Tibial nerve (tissue), 4 donors: ENCODE measurements around the gene BRIP1. TPM values are rescaled to one million over a fixed set of nuclear protein-coding genes. Genes with fewer than 3 reads are reported as not detected.

Experiments
- DNase-seq, 2 donors: peaks; one replicate each; pipeline ENCODE4 v3.0.0-alpha.2; 2019; ENCODE audit warnings: low spot score in 2 of 2
- H3K27ac ChIP-seq, 4 donors: fragments of 200-600 bp; sonication (generic) in 3 of 4; one replicate each; pipeline ENCODE4 v1.5.1; 2017 to 2019; ENCODE audit warnings: mild to moderate bottlenecking in 1 of 4
- H3K27me3 ChIP-seq, 2 donors: fragments of 200-600 bp; sonication (generic) in 1 of 2; one replicate each; pipeline versions ENCODE4 v1.5.1 to v1.6.0; 2017 to 2019
- H3K36me3 ChIP-seq, 3 donors: fragments of 200-600 bp; sonication (generic); one replicate each; pipeline ENCODE4 v1.5.1; 2018 to 2019
- H3K4me1 ChIP-seq, 4 donors: fragments of 200-600 bp; sonication (generic) in 3 of 4; one replicate each; pipeline ENCODE4 v1.5.1; 2017 to 2019
- H3K4me3 ChIP-seq, 4 donors: fragments of 200-600 bp; sonication (generic) in 3 of 4; one replicate each; pipeline ENCODE4 v1.5.1; 2017 to 2019; ENCODE audit warnings: mild to moderate bottlenecking in 1 of 4, moderate library complexity in 1 of 4
- H3K9me3 ChIP-seq, 4 donors: fragments of 200-600 bp; sonication (generic) in 3 of 4; one replicate each; pipeline ENCODE4 v1.5.1; 2017 to 2019
- CTCF ChIP-seq, 5 experiments: fragments of 200-600 bp in 3 of 5; fragments of 450-650 bp in 2 of 5; sonication (generic) in 3 of 5; IDR thresholded peaks; one replicate each; pipeline ENCODE4 v1.5.1; 2016 to 2019; ENCODE audit warnings: antibody characterized with exemption in 5 of 5, mild to moderate bottlenecking in 3 of 5, moderate library complexity in 2 of 5
- EP300 ChIP-seq, 2 donors: sonication (generic); formaldehyde crosslinking; IDR thresholded peaks; one replicate each; pipeline ENCODE4 v1.6.1; 2017; ENCODE audit warnings: antibody characterized with exemption in 2 of 2, mild to moderate bottlenecking in 1 of 2
- POLR2A ChIP-seq, 2 donors: fragments of 450-650 bp; IDR thresholded peaks; one replicate each; pipeline ENCODE4 v1.6.1; 2017; ENCODE audit warnings: antibody characterized with exemption in 2 of 2, mild to moderate bottlenecking in 2 of 2, moderate library complexity in 2 of 2
- WGBS, 2 donors: methylation state at CpG; one replicate each; pipeline ENCODE4 v1.1.5; 2018; 5-methylcytosine and 5-hydroxymethylcytosine counted together
- total RNA-seq, 4 donors: library from RNA; depleted of rRNA; stranded (reverse); fragments of >200 nt; gene quantifications; one replicate each; pipeline ENCODE4 v1.1.0, GENCODE V29; 2016

The BRIP1 gene
- total RNA-seq, 4 donors from 2014 or later, result 0.42 to 3.9 (median 0.89) TPM

GRCh38 chr17:61641715-61642114 is 221.6 kb downstream of the BRIP1 start:
- Histone ChIP-seq H3K4me1 (no peaks in the 10 kb centered on the region), H3K4me3 (no peak overlapping the region), H3K27me3 (no peaks in the 10 kb centered on the region), H3K27ac (no peak overlapping the region), H3K9me3 (peaks cover 0 to 4% (median 0%) of the 10 kb centered on the region in 4 donors), H3K36me3 (no peaks in the 10 kb centered on the region)
- 61 to 64% methylated on average over 1 of the region's 1 CpG for WGBS, 2 donors
- no peak for DNase-seq
- TF ChIP-seq POLR2A (IDR thresholded peaks at IDR 0.05), result no peak
- no peak for TF ChIP-seq EP300 (IDR thresholded peaks at IDR 0.05)
- TF ChIP-seq CTCF (IDR thresholded peaks at IDR 0.05), result no peak

- no peaks in the 10 kb centered on the region for H3K27me3 ChIP-seq
- 92% methylated on average over 6 of the region's 6 CpGs for WGBS, 2 donors
- H3K9me3 ChIP-seq, result peaks cover 0 to 4% (median 0%) of the 10 kb centered on the region in 4 donors
- TF ChIP-seq CTCF (IDR thresholded peaks at IDR 0.05) (no peak), POLR2A (IDR thresholded peaks at IDR 0.05) (no peak), EP300 (IDR thresholded peaks at IDR 0.05) (no peak)
- no peaks in the 10 kb centered on the region for H3K4me1 ChIP-seq
- H3K4me3 ChIP-seq, result no peak overlapping the region
- H3K36me3 ChIP-seq, result no peaks in the 10 kb centered on the region
- DNase-seq, result no peak
- H3K27ac ChIP-seq, result no peak overlapping the region
Observed at GRCh38 chr17:61641084-61641483, 222.2 kb downstream of the BRIP1 start.

- no peak for DNase-seq
- Histone ChIP-seq H3K9me3 (peaks cover 0 to 13% (median 0%) of the 10 kb centered on the region in 4 donors), H3K36me3 (no peaks in the 10 kb centered on the region), H3K4me3 (no peak overlapping the region), H3K4me1 (no peaks in the 10 kb centered on the region), H3K27me3 (no peaks in the 10 kb centered on the region), H3K27ac (no peak overlapping the region)
- WGBS, 2 donors, result 88 to 96% methylated on average over 1 of the region's 1 CpG
- no peak for TF ChIP-seq POLR2A (IDR thresholded peaks at IDR 0.05)
- TF ChIP-seq EP300 (IDR thresholded peaks at IDR 0.05), result no peak
- no peak for TF ChIP-seq CTCF (IDR thresholded peaks at IDR 0.05)
Observed at GRCh38 chr17:61639818-61640217, 223.5 kb downstream of the BRIP1 start.

GRCh38 chr17:61638087-61638486 is 225.2 kb downstream of the BRIP1 start:
- no peaks in the 10 kb centered on the region for H3K36me3 ChIP-seq
- no peaks in the 10 kb centered on the region for H3K4me1 ChIP-seq
- H3K9me3 ChIP-seq, result peaks cover 0 to 17% (median 0%) of the 10 kb centered on the region in 4 donors
- H3K4me3 ChIP-seq, result no peak overlapping the region
- no peak overlapping the region for H3K27ac ChIP-seq
- WGBS, 2 donors, result 51 to 54% methylated on average over 1 of the region's 1 CpG
- H3K27me3 ChIP-seq, result no peaks in the 10 kb centered on the region
- no peak for TF ChIP-seq POLR2A (IDR thresholded peaks at IDR 0.05)
- TF ChIP-seq CTCF (IDR thresholded peaks at IDR 0.05), result no peak
- TF ChIP-seq EP300 (IDR thresholded peaks at IDR 0.05), result no peak
- no peak for DNase-seq

GRCh38 chr17:61635913-61636432 is 227.4 kb downstream of the BRIP1 start:
- Histone ChIP-seq H3K9me3 (peaks cover 0 to 17% (median 0%) of the 10 kb centered on the region in 4 donors), H3K4me3 (no peak overlapping the region), H3K27ac (no peak overlapping the region), H3K27me3 (no peaks in the 10 kb centered on the region), H3K4me1 (no peaks in the 10 kb centered on the region), H3K36me3 (no peaks in the 10 kb centered on the region)
- WGBS, 2 donors, result 19 to 22% methylated on average over 3 of the region's 3 CpGs
- no peak for TF ChIP-seq EP300 (IDR thresholded peaks at IDR 0.05)
- TF ChIP-seq CTCF (IDR thresholded peaks at IDR 0.05), result peak in 1 of 5 experiments; percentile 21
- DNase-seq, result peak in 1 of 2 donors; percentile 6
